DMS153 (cell line): ENCODE results near the gene HDGFL3.
"Not testable (repeated sequence)": the region's sequence is repeated elsewhere in the genome, so short reads cannot be mapped to it uniquely, and the experiment has no call there.

Experiments
- DNase-seq: peaks from one replicate; lab custom pipeline; 2025; lab: John Stamatoyannopoulos, UW

Gene HDGFL3

GRCh38 chr15:83207660-83208366 lies at the start of gene HDGFL3:
Gene HDGFL3 (minus strand): TSS chr15:83207823. CDS start chr15:83207414, 409 bp downstream.
- no peak for DNase-seq

- no peak for DNase-seq
Measured at GRCh38 chr15:83250781-83251180, 43.2 kb upstream of the HDGFL3 start.

GRCh38 chr15:83249030-83249343 lies 41.4 kb upstream of the HDGFL3 start:
- DNase-seq = no peak

- DNase-seq = no peak
Measured at GRCh38 chr15:83248151-83249029, 40.8 kb upstream of the HDGFL3 start.

GRCh38 chr15:83243634-83244033 lies 36.0 kb upstream of the HDGFL3 start:
- no peak for DNase-seq

GRCh38 chr15:83230242-83230641 lies 22.6 kb upstream of the HDGFL3 start:
- DNase-seq = no peak

GRCh38 chr15:83225449-83225848 lies 17.8 kb upstream of the HDGFL3 start:
- DNase-seq = no peak

- DNase-seq = not testable (repeated sequence)
Measured at GRCh38 chr15:83221781-83222180, 14.2 kb upstream of the HDGFL3 start.

GRCh38 chr15:83219026-83219425 lies 11.4 kb upstream of the HDGFL3 start:
- no peak for DNase-seq

GRCh38 chr15:83215306-83215705 lies 7.7 kb upstream of the HDGFL3 start:
- DNase-seq = no peak

- DNase-seq = peak; percentile 49
Measured at GRCh38 chr15:83210619-83211018, 3.0 kb upstream of the HDGFL3 start.

GRCh38 chr15:83209333-83209732 lies 1.7 kb upstream of the HDGFL3 start:
- DNase-seq = no peak

GRCh38 chr15:83208367-83208661 lies 691 bp upstream of the HDGFL3 start:
- DNase-seq = no peak

GRCh38 chr15:83207009-83207659 lies 489 bp downstream of the HDGFL3 start:
- DNase-seq = no peak

- DNase-seq = no peak
Measured at GRCh38 chr15:83206526-83207008, 1.1 kb downstream of the HDGFL3 start.

- DNase-seq = no peak
Measured at GRCh38 chr15:83205725-83206324, 1.8 kb downstream of the HDGFL3 start.

- no peak for DNase-seq
Measured at GRCh38 chr15:83204697-83205096, 2.9 kb downstream of the HDGFL3 start.

- DNase-seq = no peak
Measured at GRCh38 chr15:83203543-83203942, 4.1 kb downstream of the HDGFL3 start.

GRCh38 chr15:83200589-83200988 lies 7.0 kb downstream of the HDGFL3 start:
- DNase-seq = no peak

- no peak for DNase-seq
Measured at GRCh38 chr15:83200162-83200561, 7.5 kb downstream of the HDGFL3 start.

- DNase-seq = no peak
Measured at GRCh38 chr15:83199288-83199687, 8.3 kb downstream of the HDGFL3 start.

GRCh38 chr15:83198476-83198875 lies 9.1 kb downstream of the HDGFL3 start:
- no peak for DNase-seq

GRCh38 chr15:83194528-83194927 lies 13.1 kb downstream of the HDGFL3 start:
- DNase-seq = no peak
